Astrocyte (in vitro differentiated cells and primary cell): ENCODE results near the gene OXSR1. TPM values are rescaled to one million over a fixed set of nuclear protein-coding genes. Genes with fewer than 3 reads are reported as not detected.

Experiments used
- DNase-seq: peaks from one replicate; pipeline ENCODE4 v3.0.0-alpha.2; 2010; ENCODE audit warnings: low read depth
- FAIRE-seq: peaks from 2 replicates; lab custom pipeline; 2011; peaks lifted over from hg19 to GRCh38; lab: Jason Lieb, UNC
- H2AFZ ChIP-seq: 2 replicates; pipeline ENCODE4 v1.6.0; 2012; ENCODE audit warnings: low read depth, low read length, inconsistent platforms
- H3K27ac ChIP-seq: 2 replicates; pipeline ENCODE4 v1.5.1; 2011; ENCODE audit warnings: low read depth, low read length, inconsistent platforms
- H3K27me3 ChIP-seq: 2 replicates; pipeline ENCODE4 v1.6.0; 2011; ENCODE audit warnings: low read length, inconsistent platforms; ENCODE audit not compliant: insufficient read depth
- H3K36me3 ChIP-seq: 2 replicates; pipeline ENCODE4 v1.5.1; 2011; ENCODE audit warnings: low read length, inconsistent platforms; ENCODE audit not compliant: insufficient read depth
- H3K4me1 ChIP-seq: 2 replicates; pipeline ENCODE4 v1.5.1; 2011; ENCODE audit warnings: low read length, inconsistent platforms; ENCODE audit not compliant: insufficient read depth
- H3K4me2 ChIP-seq: 2 replicates; pipeline ENCODE4 v1.6.0; 2012; ENCODE audit warnings: low read length, inconsistent platforms
- H3K4me3 ChIP-seq: 2 replicates; pipeline ENCODE4 v1.5.1; 2011; ENCODE audit warnings: low read depth, mild to moderate bottlenecking, low read length, inconsistent platforms; ENCODE audit not compliant: insufficient read depth
- H3K79me2 ChIP-seq: 2 replicates; pipeline ENCODE4 v1.6.0; 2012; ENCODE audit warnings: mild to moderate bottlenecking, low read length, inconsistent platforms; ENCODE audit not compliant: insufficient read depth
- H3K9ac ChIP-seq: 2 replicates; pipeline ENCODE4 v1.6.0; 2012; ENCODE audit warnings: mild to moderate bottlenecking, low read length, inconsistent platforms
- H3K9me3 ChIP-seq: 2 replicates; pipeline ENCODE4 v1.5.1; 2012; ENCODE audit warnings: low read depth, mild to moderate bottlenecking, low read length, inconsistent platforms; ENCODE audit not compliant: insufficient read depth
- H4K20me1 ChIP-seq: 2 replicates; pipeline ENCODE4 v1.6.0; 2012; ENCODE audit warnings: low read length, inconsistent platforms; ENCODE audit not compliant: insufficient read depth
- H3K27ac Mint-ChIP-seq: one replicate; pipeline ENCODE4 v1.8.0; 2021; ENCODE audit warnings: mild to moderate bottlenecking, mixed read lengths; ENCODE audit not compliant: unreplicated experiment
- H3K27me3 Mint-ChIP-seq: one replicate; pipeline ENCODE4 v1.8.0; 2021; ENCODE audit warnings: low read depth, mixed read lengths; ENCODE audit not compliant: unreplicated experiment
- H3K36me3 Mint-ChIP-seq: one replicate; pipeline ENCODE4 v1.8.0; 2021; ENCODE audit warnings: low read depth, mixed read lengths; ENCODE audit not compliant: unreplicated experiment
- H3K4me1 Mint-ChIP-seq: one replicate; pipeline ENCODE4 v1.8.0; 2021; ENCODE audit warnings: low read depth, mixed read lengths; ENCODE audit not compliant: unreplicated experiment
- H3K4me3 Mint-ChIP-seq: one replicate; pipeline ENCODE4 v1.8.0; 2021; ENCODE audit warnings: mild to moderate bottlenecking, moderate library complexity, mixed read lengths; ENCODE audit not compliant: unreplicated experiment
- H3K9me3 Mint-ChIP-seq: one replicate; pipeline ENCODE4 v1.8.0; 2021; ENCODE audit warnings: mild to moderate bottlenecking, mixed read lengths; ENCODE audit not compliant: unreplicated experiment
- CTCF ChIP-seq: IDR thresholded peaks from 2 replicates; pipeline ENCODE4 v1.5.1; 2011; ENCODE audit warnings: low read depth, mild to moderate bottlenecking, inconsistent platforms, low read length, moderate library complexity; ENCODE audit not compliant: insufficient read depth
- EZH2 ChIP-seq: IDR thresholded peaks from 2 replicates; pipeline ENCODE4 v1.6.1; 2012; ENCODE audit warnings: mild to moderate bottlenecking, low read length, inconsistent platforms; ENCODE audit not compliant: insufficient read depth
- total RNA-seq: library from RNA; stranded (reverse); gene quantifications from 2 replicates; pipeline ENCODE4 v1.2.1, GENCODE V29; 2021

The OXSR1 gene
- total RNA-seq, 1 donor from 2014 or later = 83.1 TPM

- no peaks in the 10 kb centered on the region for H3K9me3 ChIP-seq
- FAIRE-seq (no peak), DNase-seq (no peak)
- H4K20me1 ChIP-seq = no peaks in the 10 kb centered on the region
- Mint-ChIP-seq H3K27me3 (no peaks in the 10 kb centered on the region), H3K4me1 (no peaks in the 10 kb centered on the region), H3K9me3 (peaks cover 7% of the 10 kb centered on the region), H3K36me3 (peaks cover 65% of the 10 kb centered on the region), H3K27ac (peak overlapping the region; percentile 12), H3K4me3 (no peak overlapping the region)
- H3K36me3 ChIP-seq = no peaks in the 10 kb centered on the region
- no peaks in the 10 kb centered on the region for H3K79me2 ChIP-seq
- no peak overlapping the region for H2AFZ ChIP-seq
- H3K27ac ChIP-seq = no peak overlapping the region
- no peak overlapping the region for H3K4me3 ChIP-seq
- H3K4me1 ChIP-seq = no peaks in the 10 kb centered on the region
- no peaks in the 10 kb centered on the region for H3K27me3 ChIP-seq
- H3K4me2 ChIP-seq = no peak overlapping the region
- no peak for TF ChIP-seq CTCF
- TF ChIP-seq EZH2 = no peak
- H3K9ac ChIP-seq = no peak overlapping the region
These were observed 111.0 kb downstream of the OXSR1 start for GRCh38 chr3:38276081-38276916.

- H3K9ac ChIP-seq = no peak overlapping the region
- H3K36me3 Mint-ChIP-seq = peaks cover 62% of the 10 kb centered on the region
- no peak for TF ChIP-seq CTCF
- TF ChIP-seq EZH2 = no peak
- no peaks in the 10 kb centered on the region for H3K4me1 ChIP-seq
- no peaks in the 10 kb centered on the region for H3K36me3 ChIP-seq
- H3K4me3 ChIP-seq = no peak overlapping the region
- no peaks in the 10 kb centered on the region for H3K9me3 ChIP-seq
- peaks cover 7% of the 10 kb centered on the region for H3K9me3 Mint-ChIP-seq
- FAIRE-seq (no peak), DNase-seq (no peak)
- no peak overlapping the region for H3K27ac Mint-ChIP-seq
- no peaks in the 10 kb centered on the region for H3K27me3 ChIP-seq
- no peak overlapping the region for H3K4me2 ChIP-seq
- no peak overlapping the region for H2AFZ ChIP-seq
- H4K20me1 ChIP-seq = no peaks in the 10 kb centered on the region
- H3K27ac ChIP-seq = no peak overlapping the region
- no peaks in the 10 kb centered on the region for H3K27me3 Mint-ChIP-seq
- no peak overlapping the region for H3K4me3 Mint-ChIP-seq
- H3K4me1 Mint-ChIP-seq = no peaks in the 10 kb centered on the region
- H3K79me2 ChIP-seq = no peaks in the 10 kb centered on the region
These were observed 111.7 kb downstream of the OXSR1 start for GRCh38 chr3:38276917-38277630.
